GM12873 (cell line): ENCODE measurements around the gene GPHN.

Source experiments
- CTCF ChIP-seq: IDR thresholded peaks from 2 replicates; pipeline ENCODE4 v1.5.1; 2012; ENCODE audit warnings: low read depth, mild to moderate bottlenecking, moderate library complexity, low read length, control low read depth; ENCODE audit not compliant: insufficient read depth; ENCODE audit errors: missing control alignments

GPHN gene

GRCh38 chr14:66629499-66629898 lies 121.6 kb downstream of the GPHN start:
- no peak for TF ChIP-seq CTCF

GRCh38 chr14:66634876-66635275 lies 126.9 kb downstream of the GPHN start:
- TF ChIP-seq CTCF, result no peak

- TF ChIP-seq CTCF, result no peak
Measured at GRCh38 chr14:66635435-66635834, 127.5 kb downstream of the GPHN start.

- TF ChIP-seq CTCF, result no peak
Measured at GRCh38 chr14:66636240-66636639, 128.3 kb downstream of the GPHN start.

GRCh38 chr14:66638689-66639088 lies 130.7 kb downstream of the GPHN start:
- no peak for TF ChIP-seq CTCF

GRCh38 chr14:66641861-66642635 lies 134.1 kb downstream of the GPHN start:
- TF ChIP-seq CTCF, result no peak

GRCh38 chr14:66643344-66643743 lies 135.4 kb downstream of the GPHN start:
- no peak for TF ChIP-seq CTCF
